HPDE6-E6E7 (cell line): ENCODE measurements around the gene RBFOX2.
"Not testable (repeated sequence)": the region's sequence is repeated elsewhere in the genome, so short reads cannot be mapped to it uniquely, and the experiment has no call there.

ENCODE experiments used
- DNase-seq: peaks from one replicate; pipeline ENCODE4 v3.0.0; 2011; ENCODE audit warnings: missing footprints; ENCODE audit errors: extremely low spot score

RBFOX2 gene

GRCh38 chr22:36008565-36008964 lies 20.1 kb downstream of the RBFOX2 start:
- no peak for DNase-seq

- DNase-seq = no peak
These were observed 20.5 kb downstream of the RBFOX2 start for GRCh38 chr22:36008131-36008530.

- DNase-seq = no peak
These were observed 24.5 kb downstream of the RBFOX2 start for GRCh38 chr22:36003972-36004674.

GRCh38 chr22:36002718-36003260 lies 25.8 kb downstream of the RBFOX2 start:
- DNase-seq = no peak

- DNase-seq = no peak
These were observed 26.5 kb downstream of the RBFOX2 start for GRCh38 chr22:36002084-36002483.

- DNase-seq = no peak
These were observed 29.9 kb downstream of the RBFOX2 start for GRCh38 chr22:35998748-35999147.

GRCh38 chr22:35997438-35997837 lies 31.2 kb downstream of the RBFOX2 start:
- DNase-seq = no peak

- no peak for DNase-seq
These were observed 32.0 kb downstream of the RBFOX2 start for GRCh38 chr22:35996596-35996995.

GRCh38 chr22:35995772-35996171 lies 32.9 kb downstream of the RBFOX2 start:
- no peak for DNase-seq

GRCh38 chr22:35995348-35995747 lies 33.3 kb downstream of the RBFOX2 start:
- DNase-seq = no peak

GRCh38 chr22:35993727-35994126 lies 34.9 kb downstream of the RBFOX2 start:
- DNase-seq = not testable (repeated sequence)

GRCh38 chr22:35993048-35993714 lies 35.4 kb downstream of the RBFOX2 start:
- no peak for DNase-seq

GRCh38 chr22:35991168-35991567 lies 37.5 kb downstream of the RBFOX2 start:
- DNase-seq = no peak

- no peak for DNase-seq
These were observed 40.6 kb downstream of the RBFOX2 start for GRCh38 chr22:35988030-35988429.

- DNase-seq = no peak
These were observed 41.1 kb downstream of the RBFOX2 start for GRCh38 chr22:35987487-35987886.

- no peak for DNase-seq
These were observed 42.5 kb downstream of the RBFOX2 start for GRCh38 chr22:35986088-35986487.

- DNase-seq = no peak
These were observed 43.3 kb downstream of the RBFOX2 start for GRCh38 chr22:35985371-35985770.

GRCh38 chr22:35984183-35985175 lies 44.1 kb downstream of the RBFOX2 start:
- DNase-seq = no peak

- no peak for DNase-seq
These were observed 46.7 kb downstream of the RBFOX2 start for GRCh38 chr22:35981900-35982299.

GRCh38 chr22:35978889-35979288 lies 49.7 kb downstream of the RBFOX2 start:
- DNase-seq = no peak

GRCh38 chr22:35978201-35978600 lies 50.4 kb downstream of the RBFOX2 start:
- DNase-seq = no peak

GRCh38 chr22:35977136-35977535 lies 51.5 kb downstream of the RBFOX2 start:
- DNase-seq = no peak
